ENCODE data around the gene ANAPC13. TPM values are rescaled to one million over a fixed set of nuclear protein-coding genes. Genes with fewer than 3 reads are reported as not detected.

Gene ANAPC13
- total RNA-seq: 10 to 100 TPM; 41.0 to 42.0 TPM
- 84.6 TPM for polyA plus RNA-seq

GRCh38 chr3:134485718-134486576, at the start of gene ANAPC13, which contains the start of gene CEP63:
TSS of gene ANAPC13 (minus strand) at chr3:134485985. CDS start at chr3:134482904, 3,081 bp downstream.
TSS of gene CEP63 (plus strand) at chr3:134486057. CDS start at chr3:134495321, 9,264 bp downstream.
- peak; percentile 87 to 97 (median 95) for DNase-seq
- ChIA-PET CTCF (interaction anchor here (1.9 to 5.0 kb wide), 4 partner anchors 9 to 192 kb away, joined by 4 to 40 read pairs (median 7); no protein-coding TSS in a partner anchor), POLR2A (interaction anchor here (0.5 to 1.5 kb wide), 9 partner anchors 9 to 1785 kb away, joined by 3 to 19 read pairs (median 4); partner anchors contain the start of genes CDV3 and RYK)
- H3K4me1 ChIP-seq (ENCODE audit: insufficient read depth, low read length): peaks cover 33% of the 10 kb centered on the region
- peak within 1 kb of the TSS; percentile 99 for H3K4me3 ChIP-seq (ENCODE audit: low read length)
- Mint-ChIP-seq H3K36me3 (peaks cover 7 to 41% (median 14%) of the 10 kb centered on the region in 3 donors), H3K27me3 (peaks cover 0 to 2% of the 10 kb centered on the region in 2 donors), H3K27ac (peak within 1 kb of the TSS; percentile 97 to 100 (median 98)), H3K9me3 (no peaks in the 10 kb centered on the region), H3K4me1 (peaks cover 44 to 65% (median 56%) of the 10 kb centered on the region in 3 donors), H3K4me3 (peak within 1 kb of the TSS; percentile 93 to 100 (median 97))
- H3K9me3 ChIP-seq (ENCODE audit: low read length): no peaks in the 10 kb centered on the region
- peak within 1 kb of the TSS; percentile 88 for H3K27ac ChIP-seq (ENCODE audit: low read depth, low read length)
- peaks cover 9% of the 10 kb centered on the region for H3K36me3 ChIP-seq (ENCODE audit: insufficient read depth, low read length)
- no peaks in the 10 kb centered on the region for H3K27me3 ChIP-seq (ENCODE audit: insufficient read depth, low read length, poor library complexity, severe bottlenecking)

- Histone ChIP-seq H3K36me3 (ENCODE audit: insufficient read depth, low read length) (peaks cover 14% of the 10 kb centered on the region), H3K27me3 (ENCODE audit: insufficient read depth, low read length, poor library complexity, severe bottlenecking) (no peaks in the 10 kb centered on the region), H3K9me3 (ENCODE audit: low read length) (no peaks in the 10 kb centered on the region), H3K4me3 (ENCODE audit: low read length) (no peak overlapping the region), H3K4me1 (ENCODE audit: insufficient read depth, low read length) (no peaks in the 10 kb centered on the region), H3K27ac (ENCODE audit: low read depth, low read length) (no peak overlapping the region)
- H3K4me1 Mint-ChIP-seq: no peaks in the 10 kb centered on the region
- H3K27me3 Mint-ChIP-seq: no peaks in the 10 kb centered on the region
- no peaks in the 10 kb centered on the region for H3K9me3 Mint-ChIP-seq
- H3K4me3 Mint-ChIP-seq: no peak overlapping the region
- H3K27ac Mint-ChIP-seq: no peak overlapping the region
- CTCF ChIA-PET: interaction anchor here (0.7 kb wide), 1 partner anchor 258 kb away, joined by 3 read pairs; no protein-coding TSS in a partner anchor
- H3K36me3 Mint-ChIP-seq: peaks cover 10 to 23% (median 16%) of the 10 kb centered on the region in 3 donors
- no peak for DNase-seq
- POLR2A ChIA-PET: no interaction called here
Observed at GRCh38 chr3:134535186-134535970, 49.6 kb upstream of the ANAPC13 start.

- Mint-ChIP-seq H3K4me3 (no peak overlapping the region), H3K27ac (no peak overlapping the region), H3K27me3 (no peaks in the 10 kb centered on the region), H3K9me3 (no peaks in the 10 kb centered on the region), H3K36me3 (peaks cover 10 to 15% (median 14%) of the 10 kb centered on the region in 3 donors), H3K4me1 (peaks cover 2 to 3% (median 3%) of the 10 kb centered on the region in 3 donors)
- Histone ChIP-seq H3K27ac (ENCODE audit: low read depth, low read length) (no peak overlapping the region), H3K4me3 (ENCODE audit: low read length) (no peak overlapping the region), H3K36me3 (ENCODE audit: insufficient read depth, low read length) (peaks cover 14% of the 10 kb centered on the region), H3K4me1 (ENCODE audit: insufficient read depth, low read length) (no peaks in the 10 kb centered on the region), H3K27me3 (ENCODE audit: insufficient read depth, low read length, poor library complexity, severe bottlenecking) (no peaks in the 10 kb centered on the region), H3K9me3 (ENCODE audit: low read length) (no peaks in the 10 kb centered on the region)
- CTCF ChIA-PET: no interaction called here
- POLR2A ChIA-PET: no interaction called here
- DNase-seq: no peak
Observed at GRCh38 chr3:134533493-134533892, 47.7 kb upstream of the ANAPC13 start.

GRCh38 chr3:134527538-134528186, 41.9 kb upstream of the ANAPC13 start:
- Histone ChIP-seq H3K36me3 (ENCODE audit: insufficient read depth, low read length) (peaks cover 4% of the 10 kb centered on the region), H3K27ac (ENCODE audit: low read depth, low read length) (no peak overlapping the region), H3K9me3 (ENCODE audit: low read length) (peaks cover 21% of the 10 kb centered on the region), H3K27me3 (ENCODE audit: insufficient read depth, low read length, poor library complexity, severe bottlenecking) (no peaks in the 10 kb centered on the region), H3K4me1 (ENCODE audit: insufficient read depth, low read length) (no peaks in the 10 kb centered on the region), H3K4me3 (ENCODE audit: low read length) (no peak overlapping the region)
- no peak for DNase-seq
- Mint-ChIP-seq H3K27ac (peak overlapping the region in 1 of 8 donors; percentile 70), H3K4me1 (peaks cover 8 to 9% (median 8%) of the 10 kb centered on the region in 3 donors), H3K4me3 (no peak overlapping the region), H3K9me3 (peaks cover 33 to 39% (median 38%) of the 10 kb centered on the region in 5 donors), H3K36me3 (peaks cover 26 to 46% (median 39%) of the 10 kb centered on the region in 3 donors), H3K27me3 (no peaks in the 10 kb centered on the region)
- ChIA-PET CTCF (interaction anchor here (0.8 kb wide), 1 partner anchor 10 kb away, joined by 4 read pairs; no protein-coding TSS in a partner anchor), POLR2A (no interaction called here)

GRCh38 chr3:134527037-134527436, 41.3 kb upstream of the ANAPC13 start:
- no peaks in the 10 kb centered on the region for H3K4me1 ChIP-seq (ENCODE audit: insufficient read depth, low read length)
- H3K27me3 Mint-ChIP-seq: no peaks in the 10 kb centered on the region
- POLR2A ChIA-PET: no interaction called here
- H3K27me3 ChIP-seq (ENCODE audit: insufficient read depth, low read length, poor library complexity, severe bottlenecking): no peaks in the 10 kb centered on the region
- H3K9me3 ChIP-seq (ENCODE audit: low read length): peaks cover 24% of the 10 kb centered on the region
- no peak overlapping the region for H3K4me3 ChIP-seq (ENCODE audit: low read length)
- peaks cover 26 to 48% (median 45%) of the 10 kb centered on the region in 3 donors for H3K36me3 Mint-ChIP-seq
- CTCF ChIA-PET: no interaction called here
- H3K9me3 Mint-ChIP-seq: peaks cover 37 to 45% (median 43%) of the 10 kb centered on the region in 5 donors
- H3K27ac ChIP-seq (ENCODE audit: low read depth, low read length): no peak overlapping the region
- no peak for DNase-seq
- no peak overlapping the region for H3K4me3 Mint-ChIP-seq
- H3K36me3 ChIP-seq (ENCODE audit: insufficient read depth, low read length): peaks cover 4% of the 10 kb centered on the region
- H3K4me1 Mint-ChIP-seq: peaks cover 8 to 9% (median 8%) of the 10 kb centered on the region in 3 donors
- H3K27ac Mint-ChIP-seq: no peak overlapping the region

- ChIA-PET CTCF (no interaction called here), POLR2A (no interaction called here)
- Mint-ChIP-seq H3K4me1 (peaks cover 8 to 9% (median 8%) of the 10 kb centered on the region in 3 donors), H3K9me3 (peaks cover 42 to 50% (median 47%) of the 10 kb centered on the region in 5 donors), H3K4me3 (no peak overlapping the region), H3K36me3 (peaks cover 30 to 51% (median 49%) of the 10 kb centered on the region in 3 donors), H3K27me3 (no peaks in the 10 kb centered on the region), H3K27ac (no peak overlapping the region)
- H3K27ac ChIP-seq (ENCODE audit: low read depth, low read length): no peak overlapping the region
- H3K4me3 ChIP-seq (ENCODE audit: low read length): no peak overlapping the region
- no peak for DNase-seq
- peaks cover 24% of the 10 kb centered on the region for H3K9me3 ChIP-seq (ENCODE audit: low read length)
- H3K36me3 ChIP-seq (ENCODE audit: insufficient read depth, low read length): peaks cover 4% of the 10 kb centered on the region
- H3K27me3 ChIP-seq (ENCODE audit: insufficient read depth, low read length, poor library complexity, severe bottlenecking): no peaks in the 10 kb centered on the region
- no peaks in the 10 kb centered on the region for H3K4me1 ChIP-seq (ENCODE audit: insufficient read depth, low read length)
Observed at GRCh38 chr3:134526319-134526718, 40.5 kb upstream of the ANAPC13 start.

GRCh38 chr3:134525293-134525692, 39.5 kb upstream of the ANAPC13 start:
- ChIA-PET CTCF (no interaction called here), POLR2A (no interaction called here)
- no peak overlapping the region for H3K4me3 ChIP-seq (ENCODE audit: low read length)
- no peak overlapping the region for H3K27ac ChIP-seq (ENCODE audit: low read depth, low read length)
- Mint-ChIP-seq H3K27ac (no peak overlapping the region), H3K4me1 (peaks cover 8 to 9% (median 8%) of the 10 kb centered on the region in 3 donors), H3K9me3 (peaks cover 42 to 55% (median 47%) of the 10 kb centered on the region in 5 donors), H3K4me3 (no peak overlapping the region), H3K27me3 (no peaks in the 10 kb centered on the region), H3K36me3 (peaks cover 30 to 59% (median 53%) of the 10 kb centered on the region in 3 donors)
- peaks cover 24% of the 10 kb centered on the region for H3K9me3 ChIP-seq (ENCODE audit: low read length)
- DNase-seq: no peak
- peaks cover 4% of the 10 kb centered on the region for H3K36me3 ChIP-seq (ENCODE audit: insufficient read depth, low read length)
- no peaks in the 10 kb centered on the region for H3K27me3 ChIP-seq (ENCODE audit: insufficient read depth, low read length, poor library complexity, severe bottlenecking)
- H3K4me1 ChIP-seq (ENCODE audit: insufficient read depth, low read length): no peaks in the 10 kb centered on the region

Measured in CD8-positive, alpha-beta memory T cell (primary cell).